ENCODE data around the gene ACER1.

DNA sequence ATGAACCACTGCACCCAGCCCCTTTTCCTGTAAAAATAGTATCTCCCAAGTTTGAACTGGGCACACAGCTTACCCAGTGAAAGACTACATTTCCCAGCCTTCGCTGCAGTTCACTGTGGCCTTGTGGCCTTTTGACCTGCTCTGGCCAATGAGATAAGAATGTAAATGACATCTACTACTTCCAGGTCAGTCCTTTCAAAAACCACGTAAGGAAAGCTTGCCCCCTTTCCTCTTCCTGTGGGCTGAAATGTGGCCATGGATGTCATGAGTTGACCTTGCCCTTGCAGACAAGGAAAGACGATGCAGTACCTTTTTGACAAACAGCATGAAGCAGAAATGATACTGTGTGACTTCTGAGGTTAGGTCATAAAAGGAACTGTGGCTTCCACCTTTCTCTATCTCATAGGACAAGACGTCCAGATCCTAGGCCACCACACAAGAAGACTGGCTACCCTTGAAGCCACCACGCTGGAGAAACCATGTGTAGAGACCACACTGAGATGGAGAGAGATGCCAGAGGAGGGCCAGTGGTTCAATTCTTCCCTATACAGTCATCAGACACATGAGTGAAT lies 19.9 kb downstream of the ACER1 start:
- TF ChIP-seq, protein P1, sequence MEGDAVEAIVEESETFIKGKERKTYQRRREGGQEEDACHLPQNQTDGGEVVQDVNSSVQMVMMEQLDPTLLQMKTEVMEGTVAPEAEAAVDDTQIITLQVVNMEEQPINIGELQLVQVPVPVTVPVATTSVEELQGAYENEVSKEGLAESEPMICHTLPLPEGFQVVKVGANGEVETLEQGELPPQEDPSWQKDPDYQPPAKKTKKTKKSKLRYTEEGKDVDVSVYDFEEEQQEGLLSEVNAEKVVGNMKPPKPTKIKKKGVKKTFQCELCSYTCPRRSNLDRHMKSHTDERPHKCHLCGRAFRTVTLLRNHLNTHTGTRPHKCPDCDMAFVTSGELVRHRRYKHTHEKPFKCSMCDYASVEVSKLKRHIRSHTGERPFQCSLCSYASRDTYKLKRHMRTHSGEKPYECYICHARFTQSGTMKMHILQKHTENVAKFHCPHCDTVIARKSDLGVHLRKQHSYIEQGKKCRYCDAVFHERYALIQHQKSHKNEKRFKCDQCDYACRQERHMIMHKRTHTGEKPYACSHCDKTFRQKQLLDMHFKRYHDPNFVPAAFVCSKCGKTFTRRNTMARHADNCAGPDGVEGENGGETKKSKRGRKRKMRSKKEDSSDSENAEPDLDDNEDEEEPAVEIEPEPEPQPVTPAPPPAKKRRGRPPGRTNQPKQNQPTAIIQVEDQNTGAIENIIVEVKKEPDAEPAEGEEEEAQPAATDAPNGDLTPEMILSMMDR (IDR thresholded peaks at IDR 0.05): no peak
- TF ChIP-seq POLR2A (IDR thresholded peaks at IDR 0.05): no peak
